Astrocyte (in vitro differentiated cells and primary cell): ENCODE measurements around the gene UBN2.
"Not testable (repeated sequence)": the region's sequence is repeated elsewhere in the genome, so short reads cannot be mapped to it uniquely, and the experiment has no call there.

Source experiments
- CTCF ChIP-seq: IDR thresholded peaks from 2 replicates; pipeline ENCODE4 v1.5.1; 2011; ENCODE audit warnings: low read depth, mild to moderate bottlenecking, inconsistent platforms, low read length, moderate library complexity; ENCODE audit not compliant: insufficient read depth
- EZH2 ChIP-seq: IDR thresholded peaks from 2 replicates; pipeline ENCODE4 v1.6.1; 2012; ENCODE audit warnings: mild to moderate bottlenecking, low read length, inconsistent platforms; ENCODE audit not compliant: insufficient read depth

GRCh38 chr7:139226158-139226515, 4.9 kb upstream of the UBN2 start:
- TF ChIP-seq CTCF, EZH2: not testable (repeated sequence)
